ENCODE results near the gene GRK5.

GRK5 gene

GRCh38 chr10:119199231-119199992, 8.0 kb upstream of the GRK5 start:
- DNase-seq: peak; percentile 60

- DNase-seq: no peak
Observed at GRCh38 chr10:119201233-119201632, 6.1 kb upstream of the GRK5 start.

GRCh38 chr10:119203006-119203405, 4.4 kb upstream of the GRK5 start:
- DNase-seq: no peak

- DNase-seq: peak; percentile 35
Observed at GRCh38 chr10:119205894-119206602, 1.3 kb upstream of the GRK5 start.

GRCh38 chr10:119206603-119207365, 587 bp upstream of the GRK5 start:
- DNase-seq: peak; percentile 55

GRCh38 chr10:119207713-119208552, 562 bp downstream of the GRK5 start:
- DNase-seq: no peak

GRCh38 chr10:119208553-119208940, 1.2 kb downstream of the GRK5 start:
- no peak for DNase-seq

GRCh38 chr10:119209035-119209735, 1.8 kb downstream of the GRK5 start:
- DNase-seq: peak; percentile 61

GRCh38 chr10:119209736-119210355, 2.5 kb downstream of the GRK5 start:
- no peak for DNase-seq

- DNase-seq: no peak
Observed at GRCh38 chr10:119210633-119211032, 3.3 kb downstream of the GRK5 start.

GRCh38 chr10:119211176-119211575, 3.8 kb downstream of the GRK5 start:
- DNase-seq: no peak

- peak; percentile 45 for DNase-seq
Observed at GRCh38 chr10:119211625-119212441, 4.5 kb downstream of the GRK5 start.

GRCh38 chr10:119215371-119215770, 8.0 kb downstream of the GRK5 start:
- no peak for DNase-seq

- DNase-seq: no peak
Observed at GRCh38 chr10:119216127-119216526, 8.8 kb downstream of the GRK5 start.

GRCh38 chr10:119217401-119217800, 10.0 kb downstream of the GRK5 start:
- no peak for DNase-seq

- no peak for DNase-seq
Observed at GRCh38 chr10:119217991-119218490, 10.7 kb downstream of the GRK5 start.

- DNase-seq: no peak
Observed at GRCh38 chr10:119219871-119220270, 12.5 kb downstream of the GRK5 start.

- DNase-seq: no peak
Observed at GRCh38 chr10:119221201-119221600, 13.8 kb downstream of the GRK5 start.

GRCh38 chr10:119221666-119222065, 14.3 kb downstream of the GRK5 start:
- DNase-seq: no peak

GRCh38 chr10:119222537-119222936, 15.2 kb downstream of the GRK5 start:
- DNase-seq: no peak
